GM12878 (cell line): ENCODE measurements around the gene IGFALS. TPM values are rescaled to one million over a fixed set of nuclear protein-coding genes. Genes with fewer than 3 reads are reported as not detected.

ENCODE experiments used
- BMI1 ChIP-seq: fragments of 450-650 bp; IDR thresholded peaks from 2 replicates; pipeline ENCODE4 v1.6.1; 2016; ENCODE audit warnings: mild to moderate bottlenecking, moderate library complexity, borderline replicate concordance
- EED ChIP-seq: sonication (generic); IDR thresholded peaks from 2 replicates; pipeline ENCODE4 v1.6.1; 2016; ENCODE audit warnings: antibody characterized with exemption, low read depth
- KLF5 ChIP-seq: fragments of 450-650 bp; IDR thresholded peaks from 2 replicates; pipeline ENCODE4 v1.6.1; 2014; ENCODE audit warnings: mild to moderate bottlenecking; ENCODE audit not compliant: partially characterized antibody
- LARP7 ChIP-seq: fragments of 450-650 bp; IDR thresholded peaks from 2 replicates; pipeline ENCODE4 v1.6.1; 2017; ENCODE audit warnings: mild to moderate bottlenecking
- NRF1 ChIP-seq: conservative IDR thresholded peaks from 2 replicates; pipeline ENCODE4 v1.6.1; 2011; ENCODE audit warnings: mild to moderate bottlenecking, low read depth, low read length, improper control_type of control experiment
- RAD21 ChIP-seq: IDR thresholded peaks from 2 replicates; pipeline ENCODE4 v1.6.1; 2011; ENCODE audit warnings: mild to moderate bottlenecking, low read depth, low read length, moderate library complexity; ENCODE audit not compliant: insufficient read depth
- SREBF2 ChIP-seq: IDR thresholded peaks from 2 replicates; pipeline ENCODE4 v1.6.1; 2012; ENCODE audit warnings: mild to moderate bottlenecking, low read length
- TCF12 ChIP-seq: IDR thresholded peaks from 2 replicates; pipeline ENCODE4 v1.6.1; 2011; ENCODE audit warnings: low read depth, mild to moderate bottlenecking, low read length
- ZNF217 ChIP-seq: fragments of 450-650 bp; IDR thresholded peaks from 2 replicates; pipeline ENCODE4 v1.6.1; 2017; ENCODE audit warnings: antibody characterized with exemption, mild to moderate bottlenecking
- ZNF384 ChIP-seq: IDR thresholded peaks from 2 replicates; pipeline ENCODE4 v1.6.1; 2012; ENCODE audit warnings: low read depth, mild to moderate bottlenecking, low read length, improper control_type of control experiment, borderline replicate concordance
- ZNF592 ChIP-seq: fragments of 450-650 bp; IDR thresholded peaks from 2 replicates; pipeline ENCODE4 v1.6.1; 2017; ENCODE audit warnings: mild to moderate bottlenecking, moderate library complexity
- polyA plus RNA-seq, 11 experiments: library from polyadenylated mRNA; depleted of rRNA in 4 of 11; unstranded in 6 of 11; stranded (reverse) in 5 of 11; fragments of >200 nt; fragmentation: Nextera tagmentation in 4 of 11; fragmentation: Illumina TruSeq in 1 of 11; extraction: Ambion mirVana in 4 of 11; extraction: Trizol in 1 of 11; gene quantifications; 1 replicate in 1 of 11; 2 replicates in 10 of 11; pipeline versions ENCODE4 v1.2.1 to v1.2.3, GENCODE V29; 2011 to 2016; ENCODE audit warnings: inconsistent platforms in 2 of 11, missing spikeins in 2 of 11, low read depth in 1 of 11
- total RNA-seq, 4 experiments: library from RNA; depleted of rRNA in 3 of 4; stranded (reverse); fragments of >200 nt in 3 of 4; fragmentation: Illumina TruSeq in 1 of 4; extraction: Trizol in 1 of 4; gene quantifications; 2 replicates each; pipeline versions ENCODE4 v1.2.1 to v1.2.3, GENCODE V29; 2013 to 2021
- TF ChIP-seq, protein P1 (sequence below): fragments of 450-650 bp; IDR thresholded peaks from 2 replicates; pipeline ENCODE4 v1.6.1; 2017; ENCODE audit warnings: mild to moderate bottlenecking, low read depth, inconsistent platforms; ENCODE audit not compliant: poor library complexity, severe bottlenecking

Gene IGFALS
- total and polyA plus RNA-seq, 10 of the 15 experiments (the other 5 are each of a cell fraction or from before 2014, with no cell fraction given), result 0.04 to 0.11 TPM; not detected in 8

GRCh38 chr16:1740781-1741490, 52.6 kb downstream of the IGFALS start (continued):
- TF ChIP-seq, protein P1, sequence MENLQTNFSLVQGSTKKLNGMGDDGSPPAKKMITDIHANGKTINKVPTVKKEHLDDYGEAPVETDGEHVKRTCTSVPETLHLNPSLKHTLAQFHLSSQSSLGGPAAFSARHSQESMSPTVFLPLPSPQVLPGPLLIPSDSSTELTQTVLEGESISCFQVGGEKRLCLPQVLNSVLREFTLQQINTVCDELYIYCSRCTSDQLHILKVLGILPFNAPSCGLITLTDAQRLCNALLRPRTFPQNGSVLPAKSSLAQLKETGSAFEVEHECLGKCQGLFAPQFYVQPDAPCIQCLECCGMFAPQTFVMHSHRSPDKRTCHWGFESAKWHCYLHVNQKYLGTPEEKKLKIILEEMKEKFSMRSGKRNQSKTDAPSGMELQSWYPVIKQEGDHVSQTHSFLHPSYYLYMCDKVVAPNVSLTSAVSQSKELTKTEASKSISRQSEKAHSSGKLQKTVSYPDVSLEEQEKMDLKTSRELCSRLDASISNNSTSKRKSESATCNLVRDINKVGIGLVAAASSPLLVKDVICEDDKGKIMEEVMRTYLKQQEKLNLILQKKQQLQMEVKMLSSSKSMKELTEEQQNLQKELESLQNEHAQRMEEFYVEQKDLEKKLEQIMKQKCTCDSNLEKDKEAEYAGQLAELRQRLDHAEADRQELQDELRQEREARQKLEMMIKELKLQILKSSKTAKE, result no peak
- no peak for TF ChIP-seq KLF5
- no peak for TF ChIP-seq TCF12
- no peak for TF ChIP-seq ZNF217
- TF ChIP-seq ZNF384, result no peak
- TF ChIP-seq ZNF592, result no peak
- no peak for TF ChIP-seq EED
- TF ChIP-seq SREBF2, result no peak
- TF ChIP-seq RAD21, result no peak
- TF ChIP-seq NRF1, result no peak
- no peak for TF ChIP-seq BMI1
- no peak for TF ChIP-seq LARP7

Other genes starting within 250 kb of the IGFALS start
Only the 7 nearest of the 25 such genes appear.
- gene NME3, start 22.2 kb downstream of the IGFALS start, total RNA-seq (2014; rRNA removed), result 49.8 and 55.5 TPM in 2 replicates
- 4.3 and 5.2 TPM in 2 replicates for gene NME3, start 22.2 kb downstream of the IGFALS start, total RNA-seq (2014; rRNA removed; fragmentation: Illumina TruSeq; extraction: Trizol)
- 46.7 and 47.7 TPM in 2 replicates for gene NME3, start 22.2 kb downstream of the IGFALS start, total RNA-seq (2021)
- gene NME3, start 22.2 kb downstream of the IGFALS start, polyA plus RNA-seq (2011; rRNA removed), result 5.1 and 13.6 TPM in 2 replicates
- 0.81 TPM in 1 of 2 replicates, not detected in the other for gene NME3, start 22.2 kb downstream of the IGFALS start, polyA plus RNA-seq (2014; fragmentation: Illumina TruSeq; extraction: Trizol)
- 1 to 10 TPM in 1 of 2 experiments, under 1 TPM in 1; 0.61 to 4.6 TPM for gene NME3, start 22.2 kb downstream of the IGFALS start, polyA plus RNA-seq (2014; fragmentation: Nextera tagmentation; extraction: Ambion mirVana)
- gene NME3, start 22.2 kb downstream of the IGFALS start, polyA plus RNA-seq (2014; rRNA removed), result 51.7 and 63.4 TPM in 2 replicates
- 10 to 100 TPM; 39.5 to 41.1 TPM for gene NME3, start 22.2 kb downstream of the IGFALS start, polyA plus RNA-seq (2016; fragmentation: Nextera tagmentation; extraction: Ambion mirVana)
- 6.2 and 9.5 TPM in 2 replicates for gene EME2, start 20.9 kb downstream of the IGFALS start, total RNA-seq (2014; rRNA removed)
- 1.4 and 2.1 TPM in 2 replicates for gene EME2, start 20.9 kb downstream of the IGFALS start, total RNA-seq (2014; rRNA removed; fragmentation: Illumina TruSeq; extraction: Trizol)
- gene EME2, start 20.9 kb downstream of the IGFALS start, total RNA-seq (2021), result 15.8 and 16.9 TPM in 2 replicates
- gene EME2, start 20.9 kb downstream of the IGFALS start, polyA plus RNA-seq (2011; rRNA removed), result 2.8 and 4.7 TPM in 2 replicates
- gene EME2, start 20.9 kb downstream of the IGFALS start, polyA plus RNA-seq (2014; fragmentation: Illumina TruSeq; extraction: Trizol), result 0.79 and 2.1 TPM in 2 replicates
- gene EME2, start 20.9 kb downstream of the IGFALS start, polyA plus RNA-seq (2014; fragmentation: Nextera tagmentation; extraction: Ambion mirVana), result under 1 TPM; 0.29 to 0.80 TPM
- gene EME2, start 20.9 kb downstream of the IGFALS start, polyA plus RNA-seq (2014; rRNA removed), result 13.3 and 16.2 TPM in 2 replicates
- gene EME2, start 20.9 kb downstream of the IGFALS start, polyA plus RNA-seq (2016; fragmentation: Nextera tagmentation; extraction: Ambion mirVana), result 1 to 10 TPM; 3.4 to 4.7 TPM
- gene MRPS34, start 20.6 kb downstream of the IGFALS start, total RNA-seq (2014; rRNA removed), result 144 and 185 TPM in 2 replicates
- 92.3 and 109 TPM in 2 replicates for gene MRPS34, start 20.6 kb downstream of the IGFALS start, total RNA-seq (2014; rRNA removed; fragmentation: Illumina TruSeq; extraction: Trizol)
- gene MRPS34, start 20.6 kb downstream of the IGFALS start, total RNA-seq (2021), result 184 and 190 TPM in 2 replicates
- 62.8 and 99.3 TPM in 2 replicates for gene MRPS34, start 20.6 kb downstream of the IGFALS start, polyA plus RNA-seq (2011; rRNA removed)
- 18.2 and 56.0 TPM in 2 replicates for gene MRPS34, start 20.6 kb downstream of the IGFALS start, polyA plus RNA-seq (2014; fragmentation: Illumina TruSeq; extraction: Trizol)
- gene MRPS34, start 20.6 kb downstream of the IGFALS start, polyA plus RNA-seq (2014; fragmentation: Nextera tagmentation; extraction: Ambion mirVana), result 10 to 100 TPM in 1 of 2 experiments, 1 to 10 TPM in 1; 3.6 to 17.9 TPM
- gene MRPS34, start 20.6 kb downstream of the IGFALS start, polyA plus RNA-seq (2014; rRNA removed), result 189 and 209 TPM in 2 replicates
- 100 to 1,000 TPM; 265 to 285 TPM for gene MRPS34, start 20.6 kb downstream of the IGFALS start, polyA plus RNA-seq (2016; fragmentation: Nextera tagmentation; extraction: Ambion mirVana)
- gene SPSB3, start 11.1 kb downstream of the IGFALS start, total RNA-seq (2014; rRNA removed), result 22.2 and 26.2 TPM in 2 replicates
- 4.4 and 5.5 TPM in 2 replicates for gene SPSB3, start 11.1 kb downstream of the IGFALS start, total RNA-seq (2014; rRNA removed; fragmentation: Illumina TruSeq; extraction: Trizol)
- 18.3 and 18.5 TPM in 2 replicates for gene SPSB3, start 11.1 kb downstream of the IGFALS start, total RNA-seq (2021)
- 4.7 and 9.7 TPM in 2 replicates for gene SPSB3, start 11.1 kb downstream of the IGFALS start, polyA plus RNA-seq (2011; rRNA removed)
- 0.97 and 2.8 TPM in 2 replicates for gene SPSB3, start 11.1 kb downstream of the IGFALS start, polyA plus RNA-seq (2014; fragmentation: Illumina TruSeq; extraction: Trizol)
- 1 to 10 TPM in 1 of 2 experiments, under 1 TPM in 1; 0.31 to 1.5 TPM for gene SPSB3, start 11.1 kb downstream of the IGFALS start, polyA plus RNA-seq (2014; fragmentation: Nextera tagmentation; extraction: Ambion mirVana)
- gene SPSB3, start 11.1 kb downstream of the IGFALS start, polyA plus RNA-seq (2014; rRNA removed), result 26.9 and 32.4 TPM in 2 replicates
- gene SPSB3, start 11.1 kb downstream of the IGFALS start, polyA plus RNA-seq (2016; fragmentation: Nextera tagmentation; extraction: Ambion mirVana), result 10 to 100 TPM; 25.3 to 26.1 TPM
- 88.8 and 106 TPM in 2 replicates for gene NUBP2, start 10.7 kb downstream of the IGFALS start, total RNA-seq (2014; rRNA removed)
- gene NUBP2, start 10.7 kb downstream of the IGFALS start, total RNA-seq (2014; rRNA removed; fragmentation: Illumina TruSeq; extraction: Trizol), result 11.0 and 13.5 TPM in 2 replicates
- gene NUBP2, start 10.7 kb downstream of the IGFALS start, total RNA-seq (2021), result 73.2 and 79.8 TPM in 2 replicates
- 8.2 and 23.6 TPM in 2 replicates for gene NUBP2, start 10.7 kb downstream of the IGFALS start, polyA plus RNA-seq (2011; rRNA removed)
- gene NUBP2, start 10.7 kb downstream of the IGFALS start, polyA plus RNA-seq (2014; fragmentation: Illumina TruSeq; extraction: Trizol), result 0.73 and 6.5 TPM in 2 replicates
- 1 to 10 TPM; 1.9 to 5.9 TPM for gene NUBP2, start 10.7 kb downstream of the IGFALS start, polyA plus RNA-seq (2014; fragmentation: Nextera tagmentation; extraction: Ambion mirVana)
- gene NUBP2, start 10.7 kb downstream of the IGFALS start, polyA plus RNA-seq (2014; rRNA removed), result 80.5 and 94.5 TPM in 2 replicates
- 100 to 1,000 TPM; 115 to 129 TPM for gene NUBP2, start 10.7 kb downstream of the IGFALS start, polyA plus RNA-seq (2016; fragmentation: Nextera tagmentation; extraction: Ambion mirVana)
- 31.5 and 37.5 TPM in 2 replicates for gene HAGH, start 33.1 kb upstream of the IGFALS start, total RNA-seq (2014; rRNA removed)
- 18.9 and 22.6 TPM in 2 replicates for gene HAGH, start 33.1 kb upstream of the IGFALS start, total RNA-seq (2014; rRNA removed; fragmentation: Illumina TruSeq; extraction: Trizol)
- 24.9 and 26.2 TPM in 2 replicates for gene HAGH, start 33.1 kb upstream of the IGFALS start, total RNA-seq (2021)
- 6.4 and 12.1 TPM in 2 replicates for gene HAGH, start 33.1 kb upstream of the IGFALS start, polyA plus RNA-seq (2011; rRNA removed)
- gene HAGH, start 33.1 kb upstream of the IGFALS start, polyA plus RNA-seq (2014; fragmentation: Illumina TruSeq; extraction: Trizol), result 7.8 and 19.9 TPM in 2 replicates
- gene HAGH, start 33.1 kb upstream of the IGFALS start, polyA plus RNA-seq (2014; fragmentation: Nextera tagmentation; extraction: Ambion mirVana), result 1 to 10 TPM; 2.0 to 2.3 TPM
- gene HAGH, start 33.1 kb upstream of the IGFALS start, polyA plus RNA-seq (2014; rRNA removed), result 47.3 and 50.1 TPM in 2 replicates
- 10 to 100 TPM; 37.8 to 43.3 TPM for gene HAGH, start 33.1 kb upstream of the IGFALS start, polyA plus RNA-seq (2016; fragmentation: Nextera tagmentation; extraction: Ambion mirVana)
- 36.1 and 43.0 TPM in 2 replicates for gene FAHD1, start 33.5 kb upstream of the IGFALS start, total RNA-seq (2014; rRNA removed)
- gene FAHD1, start 33.5 kb upstream of the IGFALS start, total RNA-seq (2014; rRNA removed; fragmentation: Illumina TruSeq; extraction: Trizol), result 15.1 and 15.8 TPM in 2 replicates
- gene FAHD1, start 33.5 kb upstream of the IGFALS start, total RNA-seq (2021), result 18.5 and 23.4 TPM in 2 replicates
- 16.4 and 19.1 TPM in 2 replicates for gene FAHD1, start 33.5 kb upstream of the IGFALS start, polyA plus RNA-seq (2011; rRNA removed)
- 13.2 and 13.3 TPM in 2 replicates for gene FAHD1, start 33.5 kb upstream of the IGFALS start, polyA plus RNA-seq (2014; fragmentation: Illumina TruSeq; extraction: Trizol)
- 1 to 10 TPM; 4.3 to 10.0 TPM for gene FAHD1, start 33.5 kb upstream of the IGFALS start, polyA plus RNA-seq (2014; fragmentation: Nextera tagmentation; extraction: Ambion mirVana)
- gene FAHD1, start 33.5 kb upstream of the IGFALS start, polyA plus RNA-seq (2014; rRNA removed), result 35.0 and 41.8 TPM in 2 replicates
- gene FAHD1, start 33.5 kb upstream of the IGFALS start, polyA plus RNA-seq (2016; fragmentation: Nextera tagmentation; extraction: Ambion mirVana), result 10 to 100 TPM; 29.8 to 32.8 TPM